Sigmoid colon (tissue), 7 donors: ENCODE data around the gene SRGAP1. TPM values are rescaled to one million over a fixed set of nuclear protein-coding genes. Genes with fewer than 3 reads are reported as not detected.
"Not testable (repeated sequence)": the region's sequence is repeated elsewhere in the genome, so short reads cannot be mapped to it uniquely, and the experiment has no call there.

Experiments
- DNase-seq: peaks from one replicate; pipeline ENCODE4 v3.0.0-alpha.2; 2019
- H3K27ac ChIP-seq, 4 donors: fragments of 200-600 bp; sonication (generic); one replicate each; pipeline ENCODE4 v1.5.1; 2016 to 2019; ENCODE audit warnings: mild to moderate bottlenecking in 1 of 4
- H3K27me3 ChIP-seq, 3 donors: fragments of 200-600 bp; sonication (generic); one replicate each; pipeline ENCODE4 v1.5.1; 2019; ENCODE audit warnings: mild to moderate bottlenecking in 1 of 3
- H3K36me3 ChIP-seq, 4 donors: fragments of 200-600 bp; sonication (generic); one replicate each; pipeline ENCODE4 v1.5.1; 2016 to 2019
- H3K4me1 ChIP-seq, 4 donors: fragments of 200-600 bp; sonication (generic); one replicate each; pipeline ENCODE4 v1.5.1; 2017 to 2019
- H3K4me3 ChIP-seq, 4 donors: fragments of 200-600 bp; sonication (generic); one replicate each; pipeline ENCODE4 v1.5.1; 2017 to 2019; ENCODE audit warnings: mild to moderate bottlenecking in 2 of 4, moderate library complexity in 1 of 4
- H3K9me3 ChIP-seq, 4 donors: fragments of 200-600 bp in 3 of 4; sonication (generic) in 3 of 4; one replicate each; pipeline versions ENCODE4 v1.5.1 to v1.6.1; 2013 to 2019
- EP300 ChIP-seq, 4 donors: sonication (generic); formaldehyde crosslinking; IDR thresholded peaks; one replicate each; pipeline ENCODE4 v1.6.1; 2017; ENCODE audit warnings: antibody characterized with exemption in 4 of 4
- POLR2A ChIP-seq, 2 donors: fragments of 450-650 bp; IDR thresholded peaks; one replicate each; pipeline ENCODE4 v1.6.1; 2016; ENCODE audit warnings: antibody characterized with exemption in 2 of 2, mild to moderate bottlenecking in 2 of 2, moderate library complexity in 2 of 2
- POLR2AphosphoS5 ChIP-seq, 4 donors: sonication (generic); formaldehyde crosslinking; IDR thresholded peaks; one replicate each; pipeline ENCODE4 v1.6.1; 2017; ENCODE audit warnings: antibody characterized with exemption in 4 of 4
- WGBS, 2 donors: extraction: QIAGEN DNeasy Blood & Tissue Kit; methylation state at CpG; one replicate each; pipeline ENCODE4 v1.1.7; 2013; 5-methylcytosine and 5-hydroxymethylcytosine counted together
- intact Hi-C: fragments of 100-400 bp; cut with DNase I; formaldehyde crosslinking; loops from one replicate; pipeline ENCODE4 v1.15.1; 2023
- polyA plus RNA-seq, 3 donors: library from polyadenylated mRNA; stranded (reverse); fragments of 200-250 nt; gene quantifications; one replicate each; pipeline ENCODE4 v1.2.3, GENCODE V29; 2013
- total RNA-seq, 4 donors: library from RNA; depleted of rRNA; stranded (reverse); fragments of >200 nt; gene quantifications; one replicate each; pipeline ENCODE4 v1.1.0, GENCODE V29; 2016
- TF ChIP-seq, protein P1 (sequence below), 4 experiments: fragments of 450-650 bp in 3 of 4; fragments of 200-600 bp in 1 of 4; IDR thresholded peaks; one replicate each; pipeline ENCODE4 v1.5.1; 2016 to 2019; ENCODE audit warnings: antibody characterized with exemption in 4 of 4, mild to moderate bottlenecking in 3 of 4, moderate library complexity in 2 of 4
- donor health status: healthy with polysubstance abuse.
- donor health status: Bipolar disorder and iron deficiency.
- donor health status: healthy.

SRGAP1 gene
- total and polyA plus RNA-seq, 7 donors = 2.4 to 16.3 (median 5.4) TPM

- no peak overlapping the region for H3K27ac ChIP-seq
- DNase-seq = no peak
- no peak overlapping the region for H3K4me3 ChIP-seq
- TF ChIP-seq, protein P1, sequence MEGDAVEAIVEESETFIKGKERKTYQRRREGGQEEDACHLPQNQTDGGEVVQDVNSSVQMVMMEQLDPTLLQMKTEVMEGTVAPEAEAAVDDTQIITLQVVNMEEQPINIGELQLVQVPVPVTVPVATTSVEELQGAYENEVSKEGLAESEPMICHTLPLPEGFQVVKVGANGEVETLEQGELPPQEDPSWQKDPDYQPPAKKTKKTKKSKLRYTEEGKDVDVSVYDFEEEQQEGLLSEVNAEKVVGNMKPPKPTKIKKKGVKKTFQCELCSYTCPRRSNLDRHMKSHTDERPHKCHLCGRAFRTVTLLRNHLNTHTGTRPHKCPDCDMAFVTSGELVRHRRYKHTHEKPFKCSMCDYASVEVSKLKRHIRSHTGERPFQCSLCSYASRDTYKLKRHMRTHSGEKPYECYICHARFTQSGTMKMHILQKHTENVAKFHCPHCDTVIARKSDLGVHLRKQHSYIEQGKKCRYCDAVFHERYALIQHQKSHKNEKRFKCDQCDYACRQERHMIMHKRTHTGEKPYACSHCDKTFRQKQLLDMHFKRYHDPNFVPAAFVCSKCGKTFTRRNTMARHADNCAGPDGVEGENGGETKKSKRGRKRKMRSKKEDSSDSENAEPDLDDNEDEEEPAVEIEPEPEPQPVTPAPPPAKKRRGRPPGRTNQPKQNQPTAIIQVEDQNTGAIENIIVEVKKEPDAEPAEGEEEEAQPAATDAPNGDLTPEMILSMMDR (IDR thresholded peaks at IDR 0.05) = no peak
- TF ChIP-seq POLR2AphosphoS5 (IDR thresholded peaks at IDR 0.05) = no peak
- TF ChIP-seq POLR2A (IDR thresholded peaks at IDR 0.05) = no peak
- TF ChIP-seq EP300 (IDR thresholded peaks at IDR 0.05) = no peak
- intact Hi-C loops = no loop called here
- no peaks in the 10 kb centered on the region for H3K27me3 ChIP-seq
- peaks cover 0 to 2% (median 0%) of the 10 kb centered on the region in 4 donors for H3K9me3 ChIP-seq
- H3K4me1 ChIP-seq = no peaks in the 10 kb centered on the region
- H3K36me3 ChIP-seq = peaks cover 0 to 28% (median 0%) of the 10 kb centered on the region in 4 donors
Observed at GRCh38 chr12:64110864-64111263, 266.4 kb downstream of the SRGAP1 start.

DNA sequence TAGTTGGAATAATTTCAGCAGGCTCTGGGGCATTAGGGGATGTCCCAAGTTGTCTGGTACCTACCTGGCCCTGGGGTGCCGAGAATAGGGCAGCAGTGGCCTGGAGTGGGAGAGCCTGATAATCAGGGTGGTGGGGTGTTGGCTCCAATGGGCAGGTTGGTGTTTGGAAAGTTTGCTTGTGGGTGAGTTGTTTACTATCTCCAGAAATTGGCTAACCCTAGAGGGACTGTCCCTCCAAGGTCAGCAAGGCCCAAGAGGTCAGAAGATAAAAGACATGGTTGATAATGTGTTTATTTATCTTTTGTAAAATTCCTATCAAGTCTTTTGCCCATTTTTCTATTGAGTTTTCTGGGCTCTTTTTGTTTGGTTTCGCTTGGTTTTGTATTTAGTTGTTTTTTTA, 272.5 kb downstream of the SRGAP1 start:
- intact Hi-C loops = no loop called here
- Histone ChIP-seq H3K9me3 (peaks cover 0 to 2% (median 0%) of the 10 kb centered on the region in 4 donors), H3K4me3 (no peak overlapping the region), H3K36me3 (peaks cover 0 to 13% (median 0%) of the 10 kb centered on the region in 4 donors), H3K4me1 (no peaks in the 10 kb centered on the region), H3K27me3 (no peaks in the 10 kb centered on the region), H3K27ac (no peak overlapping the region)
- DNase-seq = no peak
- WGBS, 2 donors = 92 to 96% methylated on average over 2 of the region's 2 CpGs
- no peak for TF ChIP-seq EP300 (IDR thresholded peaks at IDR 0.05)
- TF ChIP-seq POLR2A (IDR thresholded peaks at IDR 0.05) = no peak

- intact Hi-C loops = no loop called here
- no peaks in the 10 kb centered on the region for H3K4me1 ChIP-seq
- no peaks in the 10 kb centered on the region for H3K27me3 ChIP-seq
Observed at GRCh38 chr12:64120568-64120967, 276.1 kb downstream of the SRGAP1 start.

DNA sequence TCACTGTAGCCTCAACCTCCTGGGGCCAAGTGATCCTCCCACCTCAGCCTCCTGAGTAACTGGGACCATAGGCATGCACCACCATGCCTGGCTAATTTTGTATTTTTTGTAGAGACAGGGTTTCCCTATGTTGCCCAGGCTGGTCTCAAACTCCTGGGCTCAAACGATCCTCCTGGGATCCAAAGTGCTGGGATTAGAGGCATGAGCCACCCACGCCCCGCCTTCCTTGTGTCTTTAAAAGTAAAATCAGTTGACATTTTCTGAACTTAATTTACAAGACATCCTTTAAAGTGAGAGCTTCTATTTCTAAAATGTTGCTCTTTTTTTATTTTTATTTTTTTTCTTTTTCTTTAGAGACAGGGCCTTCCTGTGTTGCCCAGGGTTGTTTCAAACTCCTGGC, 276.6 kb downstream of the SRGAP1 start:
- DNase-seq, H3K4me3 ChIP-seq, intact Hi-C loops, H3K27me3 ChIP-seq, H3K9me3 ChIP-seq, H3K27ac ChIP-seq, H3K36me3 ChIP-seq, H3K4me1 ChIP-seq: not testable (repeated sequence)
- 91% methylated on average over 3 of the region's 3 CpGs for WGBS, 2 donors

More at GRCh38 chr12:64120568-64120967, 276.1 kb downstream of the SRGAP1 start:
- H3K36me3 ChIP-seq = peaks cover 0 to 6% (median 0%) of the 10 kb centered on the region in 4 donors
- H3K4me3 ChIP-seq = no peak overlapping the region
- no peak overlapping the region for H3K27ac ChIP-seq
- TF ChIP-seq, protein P1 (IDR thresholded peaks at IDR 0.05) = no peak
- TF ChIP-seq POLR2AphosphoS5 (IDR thresholded peaks at IDR 0.05) = no peak
- no peak for TF ChIP-seq EP300 (IDR thresholded peaks at IDR 0.05)
- no peak for TF ChIP-seq POLR2A (IDR thresholded peaks at IDR 0.05)
- no peaks in the 10 kb centered on the region for H3K9me3 ChIP-seq
- no peak for DNase-seq

DNA sequence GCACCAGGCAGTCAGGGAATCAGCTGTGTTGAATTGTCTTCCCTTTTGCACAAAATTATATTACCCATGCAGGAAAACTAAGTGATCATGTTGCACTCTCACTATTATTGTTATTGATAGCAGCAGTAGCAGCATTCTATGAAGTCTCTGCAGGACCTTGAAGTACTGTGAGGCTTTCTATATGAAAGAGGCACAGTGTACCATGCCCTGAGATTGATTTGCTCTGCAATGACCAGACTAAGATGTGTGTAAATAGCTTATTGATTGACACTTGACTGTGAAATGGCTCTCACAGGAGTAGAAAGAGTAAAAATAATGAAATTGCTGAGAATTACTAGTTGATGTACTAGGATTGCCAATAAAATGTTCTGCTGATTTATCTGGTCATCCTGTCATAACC, 277.7 kb downstream of the SRGAP1 start:
- TF ChIP-seq, protein P1 (IDR thresholded peaks at IDR 0.05) = no peak
- TF ChIP-seq POLR2A (IDR thresholded peaks at IDR 0.05) (no peak), EP300 (IDR thresholded peaks at IDR 0.05) (no peak), POLR2AphosphoS5 (IDR thresholded peaks at IDR 0.05) (no peak)
- no peak overlapping the region for H3K4me3 ChIP-seq
- intact Hi-C loops = no loop called here
- no peaks in the 10 kb centered on the region for H3K4me1 ChIP-seq
- no peak for DNase-seq
- no peak overlapping the region for H3K27ac ChIP-seq
- H3K36me3 ChIP-seq = peaks cover 0 to 8% (median 0%) of the 10 kb centered on the region in 4 donors
- no peaks in the 10 kb centered on the region for H3K9me3 ChIP-seq
- H3K27me3 ChIP-seq = no peaks in the 10 kb centered on the region

- H3K36me3 ChIP-seq = peaks cover 0 to 16% (median 7%) of the 10 kb centered on the region in 4 donors
- H3K27me3 ChIP-seq = no peaks in the 10 kb centered on the region
- WGBS, 2 donors = 88 to 93% methylated on average over 2 of the region's 2 CpGs
- DNase-seq = no peak
- no peak overlapping the region for H3K4me3 ChIP-seq
- H3K4me1 ChIP-seq = no peaks in the 10 kb centered on the region
- H3K9me3 ChIP-seq = no peaks in the 10 kb centered on the region
- H3K27ac ChIP-seq = no peak overlapping the region
- no peak for TF ChIP-seq EP300 (IDR thresholded peaks at IDR 0.05)
- intact Hi-C loops = no loop called here
Observed at GRCh38 chr12:64122995-64123394, 278.5 kb downstream of the SRGAP1 start.
